ENCODE results near the gene SLC39A2.
"Not testable (repeated sequence)": the region's sequence is repeated elsewhere in the genome, so short reads cannot be mapped to it uniquely, and the experiment has no call there.

SLC39A2 gene

DNA sequence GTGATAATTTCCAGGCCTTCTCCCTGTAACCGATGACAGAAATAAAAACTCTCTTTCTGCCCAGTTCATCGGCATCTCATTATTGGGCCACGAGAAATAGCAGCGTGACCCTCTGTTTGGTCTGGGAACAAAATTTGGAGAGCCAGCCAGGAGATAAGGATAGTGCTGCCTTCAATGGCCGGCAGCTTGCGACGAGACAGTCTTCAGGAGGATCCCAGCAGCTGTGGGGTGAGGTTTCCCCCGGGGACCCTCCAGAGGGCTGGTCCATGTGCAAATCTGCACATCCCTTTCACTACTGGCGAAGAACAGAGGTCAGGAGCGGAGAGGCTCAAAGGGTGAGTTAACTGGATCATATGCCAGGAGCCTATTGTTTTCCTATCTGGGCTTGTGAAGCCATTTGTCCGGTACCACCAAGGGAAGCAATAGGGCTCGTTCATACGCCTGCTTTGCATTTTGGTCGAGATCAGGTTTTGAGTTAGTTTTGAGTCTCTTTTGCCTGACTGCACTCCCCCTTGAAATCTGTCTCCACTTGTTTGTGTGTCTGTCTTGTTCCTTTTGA lies 4.8 kb downstream of the SLC39A2 start:
- in situ Hi-C loops (cut with HindIII; ENCODE audit: low sequenced_read_pairs) = no loop called here
- DNase-seq (ENCODE audit: low read depth) = no peak
- no peak overlapping the region for H3K4me3 ChIP-seq (ENCODE audit: low read depth, low read length)
- TF ChIP-seq, protein P1, sequence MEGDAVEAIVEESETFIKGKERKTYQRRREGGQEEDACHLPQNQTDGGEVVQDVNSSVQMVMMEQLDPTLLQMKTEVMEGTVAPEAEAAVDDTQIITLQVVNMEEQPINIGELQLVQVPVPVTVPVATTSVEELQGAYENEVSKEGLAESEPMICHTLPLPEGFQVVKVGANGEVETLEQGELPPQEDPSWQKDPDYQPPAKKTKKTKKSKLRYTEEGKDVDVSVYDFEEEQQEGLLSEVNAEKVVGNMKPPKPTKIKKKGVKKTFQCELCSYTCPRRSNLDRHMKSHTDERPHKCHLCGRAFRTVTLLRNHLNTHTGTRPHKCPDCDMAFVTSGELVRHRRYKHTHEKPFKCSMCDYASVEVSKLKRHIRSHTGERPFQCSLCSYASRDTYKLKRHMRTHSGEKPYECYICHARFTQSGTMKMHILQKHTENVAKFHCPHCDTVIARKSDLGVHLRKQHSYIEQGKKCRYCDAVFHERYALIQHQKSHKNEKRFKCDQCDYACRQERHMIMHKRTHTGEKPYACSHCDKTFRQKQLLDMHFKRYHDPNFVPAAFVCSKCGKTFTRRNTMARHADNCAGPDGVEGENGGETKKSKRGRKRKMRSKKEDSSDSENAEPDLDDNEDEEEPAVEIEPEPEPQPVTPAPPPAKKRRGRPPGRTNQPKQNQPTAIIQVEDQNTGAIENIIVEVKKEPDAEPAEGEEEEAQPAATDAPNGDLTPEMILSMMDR (IDR thresholded peaks at IDR 0.05; ENCODE audit: low read depth, low read length, missing control alignments) = no peak

DNA sequence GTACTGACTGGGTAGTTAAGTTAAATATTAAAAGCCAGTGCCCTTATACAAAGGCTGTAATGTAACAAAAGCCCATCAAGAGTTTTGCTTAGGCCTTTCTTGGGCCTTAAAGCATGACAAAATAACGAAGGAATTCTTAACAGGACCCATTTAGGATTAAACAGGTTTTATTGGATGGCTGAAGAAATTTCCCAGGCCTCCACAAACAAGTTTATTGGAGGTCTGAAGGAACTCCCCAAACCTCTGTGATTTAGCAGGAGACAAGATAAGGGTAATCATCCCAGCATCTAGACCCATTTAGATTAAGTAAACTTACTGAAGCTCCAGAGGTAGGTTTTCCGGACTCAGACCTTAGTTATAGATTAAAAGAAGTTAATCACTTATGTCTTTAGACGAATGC lies 10.6 kb downstream of the SLC39A2 start:
- in situ Hi-C loops (cut with HindIII; ENCODE audit: low sequenced_read_pairs); DNase-seq (ENCODE audit: low read depth); H3K4me3 ChIP-seq (ENCODE audit: low read depth, low read length): not testable (repeated sequence)

DNA sequence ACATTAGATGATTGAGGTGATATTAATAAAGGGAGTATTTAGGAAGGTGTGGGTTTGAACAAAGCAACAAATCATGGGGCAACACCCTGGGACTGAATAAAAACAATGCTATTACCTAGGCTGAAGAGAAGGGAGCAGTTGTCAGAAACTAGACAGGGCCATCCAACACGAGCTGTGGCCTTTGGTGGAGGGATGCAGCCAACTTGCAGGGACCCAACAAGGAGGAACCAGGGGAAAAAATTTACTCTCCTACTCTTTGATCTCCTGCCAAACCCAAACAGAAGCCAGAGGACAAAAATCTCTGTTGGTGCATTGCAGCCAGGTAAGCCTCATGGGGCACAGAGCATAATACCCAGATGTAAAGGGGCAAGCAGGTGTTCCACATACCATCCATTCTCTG lies 12.0 kb downstream of the SLC39A2 start:
- H3K4me3 ChIP-seq (ENCODE audit: low read depth, low read length) = no peak overlapping the region
- DNase-seq (ENCODE audit: low read depth) = no peak
- TF ChIP-seq, protein P1 (IDR thresholded peaks at IDR 0.05; ENCODE audit: low read depth, low read length, missing control alignments) = no peak
- in situ Hi-C loops (cut with HindIII; ENCODE audit: low sequenced_read_pairs) = no loop called here

DNA sequence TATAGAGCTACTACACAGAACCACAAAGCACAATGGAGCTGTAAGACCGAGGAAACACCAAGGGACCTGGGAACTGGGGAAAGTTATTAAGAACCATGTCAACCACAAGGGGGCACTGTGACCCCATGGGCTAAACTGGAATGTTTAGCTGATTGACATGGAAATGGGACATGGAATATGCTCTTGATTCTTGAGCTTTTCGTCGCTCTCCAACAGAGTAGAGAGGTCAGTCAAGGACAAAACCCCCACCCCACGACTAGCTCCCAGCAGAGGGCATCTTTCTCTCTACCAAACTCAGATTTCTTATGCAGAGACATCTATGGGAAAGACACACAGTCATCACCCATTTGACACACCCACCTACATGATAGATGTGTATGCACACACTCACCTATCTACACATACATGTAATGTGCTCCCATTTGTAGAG lies 15.7 kb downstream of the SLC39A2 start:
- DNase-seq (ENCODE audit: low read depth) = peak; percentile 76
- TF ChIP-seq, protein P1 (IDR thresholded peaks at IDR 0.05; ENCODE audit: low read depth, low read length, missing control alignments) = peak; percentile 92
- in situ Hi-C loops (cut with HindIII; ENCODE audit: low sequenced_read_pairs) = no loop called here
- no peak overlapping the region for H3K4me3 ChIP-seq (ENCODE audit: low read depth, low read length)

GRCh38 chr14:21015312-21015711 lies 16.2 kb downstream of the SLC39A2 start:
- TF ChIP-seq, protein P1 (IDR thresholded peaks at IDR 0.05; ENCODE audit: low read depth, low read length, missing control alignments) = no peak
- in situ Hi-C loops (cut with HindIII; ENCODE audit: low sequenced_read_pairs) = no loop called here

DNA sequence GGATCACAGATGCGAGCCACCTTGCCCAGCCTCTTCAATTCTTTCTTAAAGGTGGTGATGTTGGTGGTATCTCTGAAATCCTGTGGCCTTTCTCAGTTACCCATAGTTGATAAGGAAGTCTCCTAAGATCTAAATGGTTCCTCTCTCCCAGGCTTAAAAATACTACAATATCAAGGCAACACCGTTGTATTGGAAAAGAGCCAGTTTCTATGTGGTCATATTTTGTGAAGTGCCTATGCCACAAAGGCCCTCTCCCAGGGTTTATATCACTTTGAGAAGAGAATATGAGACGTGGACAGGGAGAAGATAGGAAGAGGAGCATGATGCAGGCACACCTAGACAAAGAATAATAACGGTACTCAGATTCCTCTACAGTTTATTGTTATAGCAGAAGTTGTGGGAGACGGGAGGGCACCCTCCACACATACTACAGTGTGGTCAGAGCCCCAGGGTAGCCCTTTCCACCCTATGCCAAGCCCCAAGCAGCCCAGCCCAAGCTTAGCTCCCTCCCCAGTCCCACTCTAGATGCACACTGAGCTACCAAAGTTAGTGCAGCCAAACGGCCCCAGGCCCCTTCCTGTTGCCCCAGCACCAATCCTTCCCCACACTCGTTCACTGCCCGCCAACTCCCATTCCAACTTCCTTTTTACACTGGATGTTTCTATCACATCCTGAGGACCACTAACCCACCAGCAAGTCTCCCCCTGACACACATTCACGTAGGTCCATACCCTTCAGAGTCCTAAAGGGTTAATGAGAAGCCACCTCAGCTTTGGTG lies 17.5 kb downstream of the SLC39A2 start:
- no peak overlapping the region for H3K4me3 ChIP-seq (ENCODE audit: low read depth, low read length)
- TF ChIP-seq, protein P1 (IDR thresholded peaks at IDR 0.05; ENCODE audit: low read depth, low read length, missing control alignments) = no peak
- in situ Hi-C loops (cut with HindIII; ENCODE audit: low sequenced_read_pairs) = no loop called here
- no peak for DNase-seq (ENCODE audit: low read depth)

More at GRCh38 chr14:21015312-21015711, 16.2 kb downstream of the SLC39A2 start:
- no peak overlapping the region for H3K4me3 ChIP-seq (ENCODE audit: low read depth, low read length)
- DNase-seq (ENCODE audit: low read depth) = no peak

All from astrocyte of the cerebellum (primary cell).